Measurements from ENCODE around the gene ACTG2. TPM values are rescaled to one million over a fixed set of nuclear protein-coding genes. Genes with fewer than 3 reads are reported as not detected.

The ACTG2 gene
- total RNA-seq, 1 experiment from 2014 or later, result 0.23 TPM

GRCh38 chr2:73916666-73917065 lies 23.9 kb downstream of the ACTG2 start:
- BruUV-seq (replicated peaks), result no TSS peak
- no peak for TF ChIP-seq CTCF (IDR thresholded peaks at IDR 0.05)
- no peak for TF ChIP-seq TCF7L2 (IDR thresholded peaks at IDR 0.05; ENCODE audit: low read depth, low read length)
- no peak for TF ChIP-seq SIN3A (IDR thresholded peaks at IDR 0.05; ENCODE audit: borderline replicate concordance, insufficient read depth, low read depth, low read length)
- TF ChIP-seq REST (IDR thresholded peaks at IDR 0.05; ENCODE audit: insufficient read depth in 1 of 2, low read depth in 2 of 2, low read length in 1 of 2), result no peak
- no peak for TF ChIP-seq POLR2AphosphoS5 (IDR thresholded peaks at IDR 0.05; ENCODE audit: low read depth, low read length)
- H3K36me3 ChIP-seq (ENCODE audit: control insufficient read depth, insufficient read depth, low read length), result no peaks in the 10 kb centered on the region
- no peak overlapping the region for H3K27ac ChIP-seq (ENCODE audit: low read length)
- POLR2A ChIA-PET, result no interaction called here
- in situ Hi-C loops (cut with HindIII; ENCODE audit: low pct_unique_long_range_greater_than_20kb, low sequenced_read_pairs), result no loop called here
- intact Hi-C loops (cut with micrococcal nuclease; ENCODE audit: unreplicated experiment), result no loop called here
- ATAC-seq (no peak), DNase-seq (ENCODE audit: low read depth, low spot score) (no peak)
- no peak overlapping the region for H3K4me3 ChIP-seq (ENCODE audit: low read depth in 2 of 2, low read length in 2 of 2)
- no peaks in the 10 kb centered on the region for H3K27me3 ChIP-seq (ENCODE audit: control insufficient read depth, insufficient read depth, low read length)
- no peaks in the 10 kb centered on the region for H3K4me1 ChIP-seq (ENCODE audit: control insufficient read depth, insufficient read depth, low read length)
- H3K9me3 ChIP-seq (ENCODE audit: control insufficient read depth, insufficient read depth, low read depth, low read length), result no peaks in the 10 kb centered on the region
- CTCF ChIA-PET, result no interaction called here

- DNase-seq (ENCODE audit: low read depth, low spot score), result no peak
- H3K4me1 ChIP-seq (ENCODE audit: control insufficient read depth, insufficient read depth, low read length), result no peaks in the 10 kb centered on the region
- CTCF ChIA-PET, result interaction anchor here (0.6 kb wide), 1 partner anchor 19 kb away, joined by 6 read pairs; no protein-coding TSS in a partner anchor
- no TSS peak for BruUV-seq (replicated peaks)
- POLR2A ChIA-PET, result no interaction called here
- ATAC-seq, result no peak
- H3K36me3 ChIP-seq (ENCODE audit: control insufficient read depth, insufficient read depth, low read length), result no peaks in the 10 kb centered on the region
- H3K4me3 ChIP-seq (ENCODE audit: low read depth in 2 of 2, low read length in 2 of 2), result no peak overlapping the region
- H3K27me3 ChIP-seq (ENCODE audit: control insufficient read depth, insufficient read depth, low read length), result no peaks in the 10 kb centered on the region
- intact Hi-C loops (cut with micrococcal nuclease; ENCODE audit: unreplicated experiment) (no loop called here), in situ Hi-C loops (cut with HindIII; ENCODE audit: low pct_unique_long_range_greater_than_20kb, low sequenced_read_pairs) (no loop called here)
- H3K9me3 ChIP-seq (ENCODE audit: control insufficient read depth, insufficient read depth, low read depth, low read length), result no peaks in the 10 kb centered on the region
- H3K27ac ChIP-seq (ENCODE audit: low read length), result no peak overlapping the region
- TF ChIP-seq CTCF (IDR thresholded peaks at IDR 0.05) (no peak), REST (IDR thresholded peaks at IDR 0.05; ENCODE audit: insufficient read depth in 1 of 2, low read depth in 2 of 2, low read length in 1 of 2) (no peak), TCF7L2 (IDR thresholded peaks at IDR 0.05; ENCODE audit: low read depth, low read length) (no peak), POLR2AphosphoS5 (IDR thresholded peaks at IDR 0.05; ENCODE audit: low read depth, low read length) (no peak), SIN3A (IDR thresholded peaks at IDR 0.05; ENCODE audit: borderline replicate concordance, insufficient read depth, low read depth, low read length) (no peak)
Measured at GRCh38 chr2:73917296-73917695, 24.5 kb downstream of the ACTG2 start.

Data from Panc1 (cell line).